HG03159 (cell line): ENCODE data around the gene IGFBP2.

Source experiments
- ATAC-seq: cut with Tn5 transposase; IDR thresholded peaks from one replicate; pipeline ENCODE4 v1.9.1; 2021; ENCODE audit warnings: mild to moderate bottlenecking, moderate library complexity; ENCODE audit not compliant: unreplicated experiment

Gene IGFBP2

DNA sequence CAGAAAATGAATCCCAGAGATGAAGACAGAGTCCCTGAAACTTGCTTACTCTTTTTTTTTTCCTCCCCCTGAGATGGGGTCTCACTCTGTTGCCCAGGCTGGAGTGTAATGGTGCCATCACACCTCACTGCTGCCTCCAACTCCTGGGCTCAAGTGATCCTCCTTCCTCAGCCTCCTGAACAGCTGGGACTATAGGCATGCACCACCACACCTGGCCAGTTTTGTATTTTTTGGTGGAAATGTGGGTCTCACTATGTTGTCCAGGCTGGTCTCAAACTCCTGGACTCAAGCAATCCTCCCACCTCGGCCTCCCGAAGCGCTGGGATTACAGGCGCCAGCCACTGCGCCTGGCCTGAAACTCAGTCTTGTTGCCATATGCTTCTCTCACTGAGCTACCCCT lies 27.8 kb downstream of the IGFBP2 start:
- no peak for ATAC-seq

DNA sequence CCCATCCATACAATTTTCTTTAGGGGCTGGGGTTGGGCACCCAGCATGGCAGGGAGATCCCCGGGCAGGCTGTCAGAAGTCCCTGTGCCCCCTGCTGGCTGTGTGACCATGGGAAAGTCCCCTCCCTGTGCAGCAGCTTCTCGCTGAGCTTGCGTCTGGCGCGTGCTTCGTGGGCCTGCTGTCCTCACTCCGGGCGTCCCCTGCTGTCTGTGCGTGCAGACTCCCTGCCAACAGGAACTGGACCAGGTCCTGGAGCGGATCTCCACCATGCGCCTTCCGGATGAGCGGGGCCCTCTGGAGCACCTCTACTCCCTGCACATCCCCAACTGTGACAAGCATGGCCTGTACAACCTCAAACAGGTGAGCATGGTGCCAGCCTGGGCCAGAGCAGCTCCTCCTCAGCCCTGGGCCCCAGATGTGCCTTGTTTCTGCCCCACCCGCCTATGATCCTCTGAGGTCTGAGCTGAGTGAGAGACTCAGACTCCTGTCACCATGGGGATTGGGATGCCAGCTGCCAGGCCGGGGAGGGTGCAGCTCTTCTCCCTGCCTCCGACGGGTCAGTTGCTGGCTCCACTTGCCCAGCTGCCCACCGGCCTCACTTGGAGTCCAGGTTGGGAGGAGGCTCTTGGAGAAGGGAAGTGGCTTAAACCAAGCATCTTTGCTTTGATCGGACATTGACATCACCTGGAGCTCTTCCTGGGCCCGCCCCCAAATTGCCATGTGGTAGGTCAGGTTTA lies 28.6 kb downstream of the IGFBP2 start:
- ATAC-seq, result no peak

GRCh38 chr2:216663106-216663505 lies 29.9 kb downstream of the IGFBP2 start:
- ATAC-seq, result no peak

GRCh38 chr2:216663846-216664245 lies 30.6 kb downstream of the IGFBP2 start:
- no peak for ATAC-seq

DNA sequence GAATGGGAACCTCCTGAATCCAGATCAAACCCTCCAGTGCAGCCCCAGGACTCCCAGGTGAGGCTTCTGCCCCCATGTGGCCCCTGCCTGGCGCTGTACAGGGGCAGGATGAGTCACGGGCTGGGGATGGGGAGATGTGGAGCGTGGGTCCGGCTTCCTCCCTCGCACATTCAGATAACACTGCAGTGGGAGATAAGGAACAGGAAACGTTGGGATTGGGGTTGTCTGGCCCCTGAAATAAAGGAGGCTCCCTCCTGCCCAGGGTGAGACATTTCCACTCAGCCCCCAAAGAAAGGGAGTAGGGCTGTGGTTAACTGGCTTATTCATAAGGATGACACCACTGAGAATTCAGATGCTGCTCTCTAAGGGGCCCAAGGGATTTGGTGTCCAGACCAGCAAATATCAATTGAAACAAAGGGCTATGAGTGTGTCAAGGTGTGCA lies 31.4 kb downstream of the IGFBP2 start:
- no peak for ATAC-seq

DNA sequence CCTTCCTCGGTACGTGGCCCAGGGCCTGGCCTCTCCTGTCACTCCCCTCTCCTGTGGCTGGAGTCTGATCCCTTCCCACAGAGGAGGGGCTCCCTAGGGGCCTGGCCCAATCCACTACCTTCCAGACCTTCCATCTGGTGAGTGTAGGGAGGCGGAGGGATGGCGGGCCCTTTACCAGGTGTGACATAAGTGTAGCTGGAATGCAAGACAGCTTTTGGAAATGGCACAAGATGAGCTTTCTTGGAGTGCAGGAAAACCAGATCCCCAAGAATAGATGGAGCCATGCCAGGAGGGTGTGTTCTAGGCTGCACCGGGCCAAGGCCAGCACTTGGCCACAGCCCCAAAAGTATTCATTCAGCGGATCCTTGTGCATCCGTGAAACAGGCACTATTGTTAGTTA lies 32.0 kb downstream of the IGFBP2 start:
- no peak for ATAC-seq

DNA sequence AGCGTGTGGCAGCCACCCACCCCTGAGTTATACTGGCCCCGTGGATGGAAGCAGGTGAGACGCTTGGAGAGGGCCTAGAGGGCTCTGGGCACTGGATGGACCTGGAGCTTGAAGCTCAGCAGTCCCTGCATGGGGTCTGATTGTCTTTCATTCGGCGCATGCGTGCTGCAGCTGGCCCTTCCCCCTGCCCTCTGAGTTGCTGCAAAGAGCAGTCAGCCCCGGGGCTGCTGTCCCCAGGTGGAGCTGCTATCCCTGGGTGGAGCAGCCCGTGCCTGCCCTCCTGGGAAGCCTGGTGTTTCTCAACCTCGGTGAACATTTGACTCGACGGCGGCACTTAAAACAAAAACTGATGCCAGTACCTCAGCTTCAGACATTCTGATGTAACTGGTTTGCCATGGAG lies 32.5 kb downstream of the IGFBP2 start:
- no peak for ATAC-seq

DNA sequence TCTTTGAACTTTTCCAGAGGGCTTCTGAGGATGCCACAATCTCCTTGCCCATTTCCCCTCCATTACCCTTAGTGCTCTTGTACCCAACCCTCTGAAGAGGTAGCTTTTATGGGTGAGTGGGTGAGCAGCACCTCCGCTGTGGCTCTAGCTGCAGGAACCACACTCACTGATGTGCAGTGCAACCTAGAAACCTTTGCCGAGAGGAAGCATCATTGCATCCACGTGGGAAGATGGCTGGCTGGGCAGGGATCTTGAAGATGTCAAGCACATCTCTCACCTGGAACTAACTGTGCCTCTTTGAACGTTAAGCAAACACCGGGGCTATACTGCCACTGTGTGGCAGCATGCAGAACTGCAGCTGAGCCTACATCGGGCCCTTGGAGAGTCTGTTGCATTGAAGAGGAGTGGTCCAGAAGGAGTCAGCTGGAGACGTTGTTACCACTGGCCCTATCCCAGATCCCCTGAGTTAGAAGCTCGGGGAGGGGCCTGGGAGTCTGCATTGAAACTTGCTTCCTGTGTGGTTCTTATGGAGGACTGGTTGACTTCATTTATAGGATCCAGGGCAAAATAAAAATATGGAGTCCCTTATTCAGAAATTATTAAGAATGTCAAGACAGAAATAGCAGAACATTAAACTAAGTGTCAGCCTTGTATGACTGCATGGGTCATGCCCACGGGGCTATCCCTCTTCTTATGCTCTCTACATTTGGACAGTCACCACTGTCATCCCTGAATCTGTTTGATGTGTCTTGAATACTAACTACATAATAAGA lies 33.4 kb downstream of the IGFBP2 start:
- ATAC-seq, result peak; percentile 83

DNA sequence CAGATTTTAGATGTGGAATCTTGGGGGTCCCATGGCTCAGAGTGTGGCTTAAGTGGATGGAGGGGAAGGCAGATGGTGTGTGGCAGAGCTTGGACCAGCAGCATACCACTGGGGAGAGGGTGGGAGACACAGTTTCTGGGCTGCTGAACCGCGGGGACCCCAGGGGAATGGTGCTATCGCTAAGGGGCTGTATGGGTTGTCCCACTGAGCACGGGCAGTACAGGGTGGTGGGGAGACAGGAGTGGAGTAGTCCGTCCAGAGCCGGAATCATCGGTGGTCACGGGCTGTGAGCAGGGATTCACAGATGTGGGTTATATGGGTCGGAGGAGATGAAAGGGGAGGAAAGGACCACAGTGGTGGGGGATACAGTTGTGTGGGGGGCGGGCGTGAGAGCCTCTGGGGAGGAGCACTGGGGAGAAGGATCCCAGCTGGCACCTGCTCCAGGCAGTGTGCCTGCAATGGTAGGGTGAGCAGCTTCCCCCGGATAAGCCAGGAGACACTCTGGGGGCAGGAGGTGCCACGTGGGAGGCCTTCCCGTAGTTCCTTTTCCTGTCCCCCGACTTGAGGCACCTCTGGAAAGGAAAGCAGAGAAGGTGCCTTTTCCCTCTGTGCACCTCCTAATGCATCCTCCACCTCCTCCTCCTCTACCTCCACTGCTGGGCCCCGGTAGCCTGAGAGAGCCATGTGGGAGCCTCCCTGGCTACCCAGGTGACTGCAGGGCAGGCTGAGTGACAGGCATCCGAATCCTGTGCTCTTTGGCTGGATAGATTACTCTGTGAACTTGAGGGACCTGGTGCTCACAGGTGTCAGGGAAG lies 37.3 kb downstream of the IGFBP2 start:
- ATAC-seq, result no peak

DNA sequence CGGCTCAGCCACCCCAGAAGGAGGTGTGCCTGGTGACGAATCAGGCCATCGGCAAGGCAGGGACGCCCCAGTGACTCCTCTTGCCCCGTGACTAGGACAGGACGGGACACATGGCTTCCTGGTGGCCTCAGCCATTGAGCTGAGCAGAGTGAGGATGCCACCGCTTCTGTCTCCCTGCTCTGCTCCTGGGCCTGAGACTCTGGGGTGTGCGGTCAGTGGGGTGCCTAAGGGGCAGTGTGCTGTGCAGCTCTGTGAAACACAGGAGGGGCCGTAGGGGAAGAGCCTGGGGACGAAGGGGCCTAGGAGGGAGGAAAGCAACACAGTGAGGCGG lies 37.8 kb downstream of the IGFBP2 start:
- no peak for ATAC-seq

DNA sequence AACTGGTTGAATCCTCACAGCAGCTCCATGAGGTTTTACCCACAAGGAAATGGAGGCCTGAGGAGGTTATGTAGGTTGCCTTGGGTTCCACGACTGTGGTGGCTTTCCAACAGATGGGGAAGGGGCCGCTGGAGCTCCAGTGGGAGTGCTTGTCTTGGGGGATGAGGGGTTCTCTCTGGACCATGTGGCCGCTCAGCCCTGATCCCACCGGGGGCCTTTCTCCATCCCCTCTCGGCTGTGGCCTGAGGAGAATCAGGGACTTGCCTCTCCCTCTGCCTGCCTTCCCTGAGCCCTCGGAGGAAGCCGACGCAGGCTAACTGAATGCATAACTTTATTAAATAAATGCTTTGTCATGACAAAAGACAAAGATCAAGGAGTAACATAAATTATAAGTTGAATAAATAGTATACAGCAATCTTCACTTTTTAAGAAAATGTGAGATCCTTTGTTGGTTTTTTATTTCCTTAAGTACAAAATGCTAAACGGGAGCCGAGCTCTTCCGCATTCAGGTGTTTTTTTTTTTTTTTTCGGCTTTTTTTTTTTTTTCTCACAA lies 38.6 kb downstream of the IGFBP2 start:
- ATAC-seq, result no peak

- ATAC-seq, result no peak
These were observed 39.2 kb downstream of the IGFBP2 start for GRCh38 chr2:216672466-216672865.

DNA sequence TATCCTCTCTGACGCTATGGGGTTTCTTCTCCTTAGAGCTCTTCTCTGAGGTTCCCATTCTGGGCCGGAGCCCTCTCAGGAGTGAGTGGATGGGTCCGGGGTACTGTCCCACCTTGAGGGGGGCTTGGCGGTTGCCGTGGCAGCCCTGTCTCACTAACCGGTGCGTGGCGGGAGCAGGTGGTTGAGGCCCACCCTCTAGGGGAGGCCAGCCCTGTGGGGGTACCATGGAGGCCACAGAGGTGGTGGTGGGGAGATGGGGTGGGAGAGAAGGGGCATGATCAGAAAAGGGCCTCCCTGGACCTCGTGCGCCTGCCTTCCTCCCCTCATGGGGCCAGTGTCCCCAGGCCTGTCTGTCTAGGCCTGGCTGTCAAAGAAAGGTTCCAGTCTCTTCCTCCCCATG lies 39.8 kb downstream of the IGFBP2 start:
- ATAC-seq, result no peak

DNA sequence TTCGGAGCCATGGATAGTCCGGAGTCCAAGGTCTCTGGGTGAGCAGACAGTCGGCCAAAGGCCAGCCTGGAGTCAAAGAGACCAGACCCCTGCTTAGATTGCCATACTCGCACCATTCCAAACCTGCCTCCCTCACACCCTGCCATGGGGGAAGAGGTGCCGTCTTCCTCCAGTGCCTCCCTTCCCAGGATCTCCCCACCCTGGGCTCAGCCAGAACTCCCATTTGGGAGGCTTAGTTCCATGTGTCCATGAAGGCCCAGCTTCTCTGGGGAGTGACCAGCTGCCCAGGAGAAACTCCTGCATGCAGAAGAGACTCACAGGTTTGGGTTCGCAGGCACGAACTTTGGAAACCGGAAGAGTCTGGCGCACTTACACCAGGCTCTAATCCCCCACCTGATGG lies 40.4 kb downstream of the IGFBP2 start:
- no peak for ATAC-seq

- no peak for ATAC-seq
These were observed 41.2 kb downstream of the IGFBP2 start for GRCh38 chr2:216674376-216674775.

GRCh38 chr2:216676630-216677029 lies 43.4 kb downstream of the IGFBP2 start:
- ATAC-seq, result no peak

GRCh38 chr2:216677439-216678097 lies 44.3 kb downstream of the IGFBP2 start:
- no peak for ATAC-seq

DNA sequence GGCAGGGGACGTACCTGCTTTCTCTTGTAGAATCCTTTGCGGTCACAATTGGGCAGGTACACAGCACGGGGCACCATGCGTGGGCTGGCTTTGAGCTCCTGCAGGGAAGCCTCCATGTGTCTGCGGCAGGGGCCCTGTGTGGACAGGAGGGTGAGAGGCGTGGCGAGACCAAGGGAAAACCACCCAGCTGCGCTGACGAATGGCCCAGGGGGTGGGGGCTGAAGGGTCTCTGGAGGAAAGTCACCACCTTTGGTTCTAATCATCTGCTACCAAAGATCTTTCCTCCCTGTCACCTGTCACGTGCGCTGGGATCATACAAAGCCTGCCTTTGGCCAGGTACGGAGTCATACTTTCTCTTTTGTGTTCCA lies 44.9 kb downstream of the IGFBP2 start:
- ATAC-seq, result no peak

- ATAC-seq, result no peak
These were observed 45.8 kb downstream of the IGFBP2 start for GRCh38 chr2:216678813-216679657.

DNA sequence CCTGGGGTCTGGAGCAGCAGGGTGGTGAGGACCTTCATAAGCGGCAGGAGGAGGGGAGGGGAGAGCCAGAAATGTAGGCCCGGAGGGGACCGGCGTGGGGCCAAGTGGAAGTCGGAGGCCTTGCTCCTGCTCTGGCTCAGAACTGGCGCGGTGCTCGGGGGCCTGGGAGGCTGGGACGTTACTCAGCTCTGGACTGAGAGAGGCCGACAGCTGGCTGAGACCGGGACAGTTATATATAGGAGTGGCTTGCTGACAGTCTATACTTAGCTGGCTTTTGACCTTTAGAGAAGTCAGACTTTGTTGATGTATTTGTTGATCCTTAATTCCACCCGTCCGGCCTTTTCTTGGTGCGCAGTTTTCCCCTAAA lies 46.4 kb downstream of the IGFBP2 start:
- no peak for ATAC-seq
